GM12878 (cell line): ENCODE results near the gene MEIS2. TPM values are rescaled to one million over a fixed set of nuclear protein-coding genes. Genes with fewer than 3 reads are reported as not detected.

ENCODE experiments used
- ATAC-seq: fragments of 200-7000 bp; cut with Tn5 transposase; 3 replicates; pipeline ENCODE4 v1.9.1; 2020; ENCODE audit warnings: mild to moderate bottlenecking, moderate library complexity
- BruUV-seq: library from RNA; stranded (reverse); fragments of 400-500 nt; replicated peaks from 2 replicates; lab custom pipeline; 2021; lab: Mats Ljungman, UMichigan
- CTCF ChIA-PET: fragments of 300-600 bp; sonication (Branson Sonifier 250); formaldehyde crosslinking; extraction: SDS; loops from one replicate; lab custom pipeline; 2021; ENCODE audit warnings: inconsistent platforms; lab: Yijun Ruan, JAX
- POLR2A ChIA-PET: fragments of 350-600 bp; formaldehyde crosslinking; extraction: SDS; loops from one replicate; lab custom pipeline; 2021; ENCODE audit warnings: inconsistent platforms; lab: Charles Lee
- RAD21 ChIA-PET: fragments of 300-600 bp; sonication (Branson Sonifier 250); formaldehyde crosslinking; loops from one replicate; lab custom pipeline; 2023; ENCODE audit warnings: antibody characterized with exemption; ENCODE audit not compliant: unreplicated experiment; lab: Charles Lee
- SMC1A ChIA-PET: fragments of 300-600 bp; sonication (Branson Sonifier 250); formaldehyde crosslinking; loops from one replicate; lab custom pipeline; 2023; ENCODE audit not compliant: unreplicated experiment, uncharacterized antibody; lab: Charles Lee
- DNase-seq: peaks from one replicate; pipeline ENCODE4 v3.0.0-alpha.2; 2011; ENCODE audit warnings: low read depth, low spot score
- FAIRE-seq: peaks from 3 replicates; lab custom pipeline; 2011; peaks lifted over from hg19 to GRCh38; lab: Jason Lieb, UNC
- H2AFZ ChIP-seq: 2 replicates; pipeline ENCODE4 v1.6.0; 2011; ENCODE audit warnings: low read depth, low read length, control low read depth; ENCODE audit not compliant: control insufficient read depth
- H3K27ac ChIP-seq: 2 replicates; pipeline ENCODE4 v1.5.1; 2011; ENCODE audit warnings: control low read depth; ENCODE audit not compliant: control insufficient read depth, insufficient read depth
- H3K27me3 ChIP-seq, 2 experiments: replicated peaks in 1 of 2; 2 replicates each; pipeline versions ENCODE4 v1.6.0 to v1.6.1; 2011; ENCODE audit warnings: low read length in 1 of 2; ENCODE audit not compliant: control insufficient read depth in 2 of 2, insufficient read depth in 2 of 2
- H3K36me3 ChIP-seq, 2 experiments: 2 replicates each; pipeline ENCODE4 v1.5.1; 2011; ENCODE audit warnings: low read length in 1 of 2; ENCODE audit not compliant: control insufficient read depth in 2 of 2, insufficient read depth in 2 of 2
- H3K4me1 ChIP-seq: 2 replicates; pipeline ENCODE4 v1.6.1; 2011; ENCODE audit warnings: mild to moderate bottlenecking, low read length, moderate library complexity, mixed read lengths; ENCODE audit not compliant: control insufficient read depth, insufficient read depth
- H3K4me2 ChIP-seq: 2 replicates; pipeline ENCODE4 v1.6.0; 2011; ENCODE audit warnings: control low read depth; ENCODE audit not compliant: control insufficient read depth, insufficient read depth
- H3K4me3 ChIP-seq: fragments of 200-600 bp; sonication (generic); 2 replicates; pipeline ENCODE4 v1.5.1; 2016
- H3K79me2 ChIP-seq: 2 replicates; pipeline ENCODE4 v1.6.0; 2011; ENCODE audit warnings: low read length; ENCODE audit not compliant: control insufficient read depth, insufficient read depth
- H3K9ac ChIP-seq: 2 replicates; pipeline ENCODE4 v1.8.0; 2011; ENCODE audit warnings: low read length, control low read depth, mixed read lengths; ENCODE audit not compliant: control insufficient read depth, insufficient read depth
- H3K9me3 ChIP-seq: replicated peaks from 3 replicates; pipeline ENCODE4 v1.5.1; 2011; ENCODE audit warnings: mild to moderate bottlenecking, low read length; ENCODE audit not compliant: control insufficient read depth, insufficient read depth
- H4K20me1 ChIP-seq: 2 replicates; pipeline ENCODE4 v1.6.0; 2011; ENCODE audit not compliant: control insufficient read depth, insufficient read depth
- BACH1 ChIP-seq: fragments of 450-650 bp; IDR thresholded peaks from 2 replicates; pipeline ENCODE4 v1.6.1; 2017; ENCODE audit warnings: mild to moderate bottlenecking, borderline replicate concordance
- JUND ChIP-seq: IDR thresholded peaks from 2 replicates; pipeline ENCODE4 v1.6.1; 2012; ENCODE audit warnings: low read depth, mild to moderate bottlenecking, low read length, improper control_type of control experiment, moderate library complexity
- MTA3 ChIP-seq: IDR thresholded peaks from 2 replicates; pipeline ENCODE4 v1.6.1; 2012; ENCODE audit warnings: low read length, inconsistent platforms, borderline replicate concordance
- RAD21 ChIP-seq: IDR thresholded peaks from 2 replicates; pipeline ENCODE4 v1.6.1; 2011; ENCODE audit warnings: mild to moderate bottlenecking, low read depth, low read length, moderate library complexity; ENCODE audit not compliant: insufficient read depth
- RELA ChIP-seq: fragments of 450-650 bp; IDR thresholded peaks from 2 replicates; pipeline ENCODE4 v1.8.0; 2014; ENCODE audit warnings: borderline replicate concordance; ENCODE audit not compliant: partially characterized antibody
- SUZ12 ChIP-seq: fragments of 200-600 bp; sonication (generic); IDR thresholded peaks from one replicate; pipeline ENCODE4 v1.6.1; 2018; ENCODE audit warnings: antibody characterized with exemption, mild to moderate bottlenecking; ENCODE audit not compliant: unreplicated experiment
- YY1 ChIP-seq: IDR thresholded peaks from 2 replicates; pipeline ENCODE4 v1.6.1; 2011; ENCODE audit warnings: low read depth, mild to moderate bottlenecking, low read length
- WGBS: methylation state at CpG from one replicate; pipeline ENCODE4 v1.1.6; 2016; ENCODE audit warnings: low lambda C conversion rate; ENCODE audit not compliant: insufficient replicate concordance, insufficient coverage; ENCODE audit errors: missing lambda C conversion rate; 5-methylcytosine and 5-hydroxymethylcytosine counted together
- in situ Hi-C: fragments of 300-500 bp; cut with MboI; formaldehyde crosslinking; loops from 9 replicates; pipeline ENCODE4 v1.14.3; 2018; ENCODE audit warnings: mixed read lengths
- intact Hi-C: fragments of 100-400 bp; cut with micrococcal nuclease; formaldehyde crosslinking; loops from one replicate; pipeline ENCODE4 v1.14.2; 2022; ENCODE audit not compliant: unreplicated experiment
- polyA plus RNA-seq, 11 experiments: library from polyadenylated mRNA; depleted of rRNA in 4 of 11; unstranded in 6 of 11; stranded (reverse) in 5 of 11; fragments of >200 nt; fragmentation: Nextera tagmentation in 4 of 11; fragmentation: Illumina TruSeq in 1 of 11; extraction: Ambion mirVana in 4 of 11; extraction: Trizol in 1 of 11; gene quantifications; 1 replicate in 1 of 11; 2 replicates in 10 of 11; pipeline versions ENCODE4 v1.2.1 to v1.2.3, GENCODE V29; 2011 to 2016; ENCODE audit warnings: inconsistent platforms in 2 of 11, missing spikeins in 2 of 11, low read depth in 1 of 11
- total RNA-seq, 4 experiments: library from RNA; depleted of rRNA in 3 of 4; stranded (reverse); fragments of >200 nt in 3 of 4; fragmentation: Illumina TruSeq in 1 of 4; extraction: Trizol in 1 of 4; gene quantifications; 2 replicates each; pipeline versions ENCODE4 v1.2.1 to v1.2.3, GENCODE V29; 2013 to 2021
- TF ChIP-seq, protein P1 (sequence below): IDR thresholded peaks from 2 replicates; pipeline ENCODE4 v1.6.1; 2012; ENCODE audit warnings: low read length, inconsistent platforms

MEIS2 gene
- total and polyA plus RNA-seq, 10 of the 15 experiments (the other 5 are each of a cell fraction or from before 2014, with no cell fraction given): 9.2 to 54.0 (median 20.4) TPM

DNA sequence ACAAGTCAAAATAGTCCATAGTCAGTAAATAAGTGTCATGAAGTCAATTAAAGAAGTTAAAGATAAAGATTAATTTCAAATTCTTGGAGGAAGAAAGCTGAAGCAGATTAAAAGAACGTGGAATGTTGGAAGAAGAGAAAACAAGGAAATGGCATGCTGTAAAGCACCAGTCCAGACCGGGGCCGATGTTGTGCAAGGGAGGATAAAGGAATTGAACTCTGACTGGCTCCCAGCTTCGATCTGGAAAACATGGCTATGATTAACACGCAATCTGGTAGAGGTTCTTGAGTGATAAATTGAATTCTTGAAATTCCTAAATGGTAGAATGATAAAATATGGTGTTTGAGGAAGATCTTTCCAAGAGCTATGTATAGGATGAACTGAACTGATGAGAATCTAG is 194.4 kb downstream of the MEIS2 start:
- FAIRE-seq (no peak), DNase-seq (no peak), ATAC-seq (no peak)
- CTCF ChIA-PET: interaction anchor here (1.2 kb wide), 1 partner anchor 8 kb away, joined by 3 read pairs; no protein-coding TSS in a partner anchor
- WGBS: 67% methylated on average over 5 of the region's 5 CpGs
- Histone ChIP-seq H3K36me3 (no peaks in the 10 kb centered on the region), H4K20me1 (no peaks in the 10 kb centered on the region), H3K27me3 (no peaks in the 10 kb centered on the region), H3K9me3 (no peaks in the 10 kb centered on the region), H3K4me2 (no peak overlapping the region), H3K4me1 (no peaks in the 10 kb centered on the region), H3K79me2 (no peaks in the 10 kb centered on the region), H3K4me3 (no peak overlapping the region), H3K9ac (no peak overlapping the region), H3K27ac (no peak overlapping the region), H2AFZ (no peak overlapping the region)
- POLR2A ChIA-PET: no interaction called here
- SMC1A ChIA-PET: interaction anchor here (0.6 kb wide), 1 partner anchor 307 kb away, joined by 4 read pairs; no protein-coding TSS in a partner anchor
- TF ChIP-seq RAD21 (no peak), SUZ12 (no peak), MTA3 (no peak), JUND (no peak), BACH1 (no peak), YY1 (no peak), RELA (no peak)
- TF ChIP-seq, protein P1, sequence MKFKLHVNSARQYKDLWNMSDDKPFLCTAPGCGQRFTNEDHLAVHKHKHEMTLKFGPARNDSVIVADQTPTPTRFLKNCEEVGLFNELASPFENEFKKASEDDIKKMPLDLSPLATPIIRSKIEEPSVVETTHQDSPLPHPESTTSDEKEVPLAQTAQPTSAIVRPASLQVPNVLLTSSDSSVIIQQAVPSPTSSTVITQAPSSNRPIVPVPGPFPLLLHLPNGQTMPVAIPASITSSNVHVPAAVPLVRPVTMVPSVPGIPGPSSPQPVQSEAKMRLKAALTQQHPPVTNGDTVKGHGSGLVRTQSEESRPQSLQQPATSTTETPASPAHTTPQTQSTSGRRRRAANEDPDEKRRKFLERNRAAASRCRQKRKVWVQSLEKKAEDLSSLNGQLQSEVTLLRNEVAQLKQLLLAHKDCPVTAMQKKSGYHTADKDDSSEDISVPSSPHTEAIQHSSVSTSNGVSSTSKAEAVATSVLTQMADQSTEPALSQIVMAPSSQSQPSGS: no peak
- intact Hi-C loops: no loop called here
- RAD21 ChIA-PET: no interaction called here
- no TSS peak for BruUV-seq
- in situ Hi-C loops: no loop called here
